ENCODE results near the gene FAM185A.
"Not testable (repeated sequence)": the region's sequence is repeated elsewhere in the genome, so short reads cannot be mapped to it uniquely, and the experiment has no call there.

- not testable (repeated sequence) for TF ChIP-seq CTCF, EP300, POLR2AphosphoS5, POLR2A (IDR thresholded peaks at IDR 0.05)
Measured at GRCh38 chr7:102726170-102726569, 22.6 kb upstream of the FAM185A start.
